GM12878 (cell line): ENCODE measurements around the gene ARPC5L. TPM values are rescaled to one million over a fixed set of nuclear protein-coding genes. Genes with fewer than 3 reads are reported as not detected.

Experiments used
- ATAC-seq: fragments of 200-7000 bp; cut with Tn5 transposase; 3 replicates; pipeline ENCODE4 v1.9.1; 2020; ENCODE audit warnings: mild to moderate bottlenecking, moderate library complexity
- BruUV-seq: library from RNA; stranded (reverse); fragments of 400-500 nt; replicated peaks from 2 replicates; lab custom pipeline; 2021; lab: Mats Ljungman, UMichigan
- CTCF ChIA-PET: fragments of 300-600 bp; sonication (Branson Sonifier 250); formaldehyde crosslinking; extraction: SDS; loops from one replicate; lab custom pipeline; 2021; ENCODE audit warnings: inconsistent platforms; lab: Yijun Ruan, JAX
- POLR2A ChIA-PET: fragments of 350-600 bp; formaldehyde crosslinking; extraction: SDS; loops from one replicate; lab custom pipeline; 2021; ENCODE audit warnings: inconsistent platforms; lab: Charles Lee
- RAD21 ChIA-PET: fragments of 300-600 bp; sonication (Branson Sonifier 250); formaldehyde crosslinking; loops from one replicate; lab custom pipeline; 2023; ENCODE audit warnings: antibody characterized with exemption; ENCODE audit not compliant: unreplicated experiment; lab: Charles Lee
- SMC1A ChIA-PET: fragments of 300-600 bp; sonication (Branson Sonifier 250); formaldehyde crosslinking; loops from one replicate; lab custom pipeline; 2023; ENCODE audit not compliant: unreplicated experiment, uncharacterized antibody; lab: Charles Lee
- DNase-seq: peaks from one replicate; pipeline ENCODE4 v3.0.0-alpha.2; 2011; ENCODE audit warnings: low read depth, low spot score
- FAIRE-seq: peaks from 3 replicates; lab custom pipeline; 2011; peaks lifted over from hg19 to GRCh38; lab: Jason Lieb, UNC
- H2AFZ ChIP-seq: 2 replicates; pipeline ENCODE4 v1.6.0; 2011; ENCODE audit warnings: low read depth, low read length, control low read depth; ENCODE audit not compliant: control insufficient read depth
- H3K27ac ChIP-seq: 2 replicates; pipeline ENCODE4 v1.5.1; 2011; ENCODE audit warnings: control low read depth; ENCODE audit not compliant: control insufficient read depth, insufficient read depth
- H3K27me3 ChIP-seq, 2 experiments: replicated peaks in 1 of 2; 2 replicates each; pipeline versions ENCODE4 v1.6.0 to v1.6.1; 2011; ENCODE audit warnings: low read length in 1 of 2; ENCODE audit not compliant: control insufficient read depth in 2 of 2, insufficient read depth in 2 of 2
- H3K36me3 ChIP-seq, 2 experiments: 2 replicates each; pipeline ENCODE4 v1.5.1; 2011; ENCODE audit warnings: low read length in 1 of 2; ENCODE audit not compliant: control insufficient read depth in 2 of 2, insufficient read depth in 2 of 2
- H3K4me1 ChIP-seq: 2 replicates; pipeline ENCODE4 v1.6.1; 2011; ENCODE audit warnings: mild to moderate bottlenecking, low read length, moderate library complexity, mixed read lengths; ENCODE audit not compliant: control insufficient read depth, insufficient read depth
- H3K4me2 ChIP-seq: 2 replicates; pipeline ENCODE4 v1.6.0; 2011; ENCODE audit warnings: control low read depth; ENCODE audit not compliant: control insufficient read depth, insufficient read depth
- H3K4me3 ChIP-seq: fragments of 200-600 bp; sonication (generic); 2 replicates; pipeline ENCODE4 v1.5.1; 2016
- H3K79me2 ChIP-seq: 2 replicates; pipeline ENCODE4 v1.6.0; 2011; ENCODE audit warnings: low read length; ENCODE audit not compliant: control insufficient read depth, insufficient read depth
- H3K9ac ChIP-seq: 2 replicates; pipeline ENCODE4 v1.8.0; 2011; ENCODE audit warnings: low read length, control low read depth, mixed read lengths; ENCODE audit not compliant: control insufficient read depth, insufficient read depth
- H3K9me3 ChIP-seq: replicated peaks from 3 replicates; pipeline ENCODE4 v1.5.1; 2011; ENCODE audit warnings: mild to moderate bottlenecking, low read length; ENCODE audit not compliant: control insufficient read depth, insufficient read depth
- H4K20me1 ChIP-seq: 2 replicates; pipeline ENCODE4 v1.6.0; 2011; ENCODE audit not compliant: control insufficient read depth, insufficient read depth
- BHLHE40 ChIP-seq, 2 experiments: fragments of 450-650 bp in 1 of 2; IDR thresholded peaks; 2 replicates each; pipeline ENCODE4 v1.6.1; 2011 to 2017; ENCODE audit warnings: low read depth in 2 of 2, borderline replicate concordance in 1 of 2, improper control_type of control experiment in 1 of 2, low read length in 1 of 2, mild to moderate bottlenecking in 1 of 2
- EED ChIP-seq: sonication (generic); IDR thresholded peaks from 2 replicates; pipeline ENCODE4 v1.6.1; 2016; ENCODE audit warnings: antibody characterized with exemption, low read depth
- FOXM1 ChIP-seq: IDR thresholded peaks from 2 replicates; pipeline ENCODE4 v1.6.1; 2012; ENCODE audit warnings: low read depth, mild to moderate bottlenecking, inconsistent platforms, low read length, moderate library complexity
- MXI1 ChIP-seq: fragments of 150-350 bp; IDR thresholded peaks from 2 replicates; pipeline ENCODE4 v1.6.1; 2011; ENCODE audit warnings: low read depth, mild to moderate bottlenecking, inconsistent platforms, low read length, improper control_type of control experiment
- POLR2A ChIP-seq: IDR thresholded peaks from 2 replicates; pipeline ENCODE4 v1.6.1; 2011; ENCODE audit warnings: low read depth, mild to moderate bottlenecking, low read length
- POLR2AphosphoS5 ChIP-seq: IDR thresholded peaks from 2 replicates; pipeline ENCODE4 v1.6.1; 2011; ENCODE audit warnings: mild to moderate bottlenecking, low read length, inconsistent platforms
- RB1 ChIP-seq: fragments of 450-650 bp; formaldehyde crosslinking; IDR thresholded peaks from 2 replicates; pipeline ENCODE4 v1.6.1; 2017; ENCODE audit warnings: mild to moderate bottlenecking, borderline replicate concordance
- WGBS: methylation state at CpG from one replicate; pipeline ENCODE4 v1.1.6; 2016; ENCODE audit warnings: low lambda C conversion rate; ENCODE audit not compliant: insufficient replicate concordance, insufficient coverage; ENCODE audit errors: missing lambda C conversion rate; 5-methylcytosine and 5-hydroxymethylcytosine counted together
- in situ Hi-C: fragments of 300-500 bp; cut with MboI; formaldehyde crosslinking; loops from 9 replicates; pipeline ENCODE4 v1.14.3; 2018; ENCODE audit warnings: mixed read lengths
- intact Hi-C: fragments of 100-400 bp; cut with micrococcal nuclease; formaldehyde crosslinking; loops from one replicate; pipeline ENCODE4 v1.14.2; 2022; ENCODE audit not compliant: unreplicated experiment
- polyA plus RNA-seq, 11 experiments: library from polyadenylated mRNA; depleted of rRNA in 4 of 11; unstranded in 6 of 11; stranded (reverse) in 5 of 11; fragments of >200 nt; fragmentation: Nextera tagmentation in 4 of 11; fragmentation: Illumina TruSeq in 1 of 11; extraction: Ambion mirVana in 4 of 11; extraction: Trizol in 1 of 11; gene quantifications; 1 replicate in 1 of 11; 2 replicates in 10 of 11; pipeline versions ENCODE4 v1.2.1 to v1.2.3, GENCODE V29; 2011 to 2016; ENCODE audit warnings: inconsistent platforms in 2 of 11, missing spikeins in 2 of 11, low read depth in 1 of 11
- total RNA-seq, 4 experiments: library from RNA; depleted of rRNA in 3 of 4; stranded (reverse); fragments of >200 nt in 3 of 4; fragmentation: Illumina TruSeq in 1 of 4; extraction: Trizol in 1 of 4; gene quantifications; 2 replicates each; pipeline versions ENCODE4 v1.2.1 to v1.2.3, GENCODE V29; 2013 to 2021

ARPC5L gene
- total and polyA plus RNA-seq, 10 of the 15 experiments (the other 5 are each of a cell fraction or from before 2014, with no cell fraction given): 42.3 to 207 (median 104) TPM

- Histone ChIP-seq H3K9me3 (no peaks in the 10 kb centered on the region), H3K4me3 (peak overlapping the region; percentile 95)
These were observed 1.9 kb upstream of the ARPC5L start for GRCh38 chr9:124859803-124860581.

More at GRCh38 chr9:124859803-124860581, 1.9 kb upstream of the ARPC5L start:
- TF ChIP-seq FOXM1 (no peak), POLR2A (peak; percentile 53), POLR2AphosphoS5 (peak; percentile 62), MXI1 (peak; percentile 61; the same call in 1 of the 2 replicates), BHLHE40 (IDR thresholded peaks at IDR 0.05; ENCODE audit: borderline replicate concordance in 1 of 2, low read depth in 2 of 2, low read length in 1 of 2) (peak; percentile 42 to 49; a peak in 3 of 4 replicates), EED (no peak), RB1 (no peak)
- WGBS: under 1% methylated on average over 10 of the region's 10 CpGs
- Histone ChIP-seq H2AFZ (no peak overlapping the region), H3K9ac (peak overlapping the region; percentile 99), H3K79me2 (peaks cover 40% of the 10 kb centered on the region), H3K27me3 (no peaks in the 10 kb centered on the region), H4K20me1 (peaks cover 18% of the 10 kb centered on the region), H3K36me3 (peaks cover 28 to 31% of the 10 kb centered on the region in 2 experiments; a peak in 3 of 4 replicates), H3K4me2 (peak overlapping the region; percentile 99), H3K27ac (peak overlapping the region; percentile 83), H3K4me1 (peaks cover 13% of the 10 kb centered on the region)
- in situ Hi-C loops: loop anchor here (5.0 to 25.0 kb wide), 2 partner anchors 243 to 1948 kb away; partner anchors contain the start of genes RC3H2 and ZBTB6
- ChIA-PET CTCF (interaction anchor here (0.5 to 26.5 kb wide), 7 partner anchors 8 to 512 kb away, joined by 3 to 575 read pairs (median 4); partner anchors contain the start of genes NR6A1 and OLFML2A), POLR2A (interaction anchor here (0.7 to 3.9 kb wide), 4 partner anchors 12 to 90 kb away, joined by 3 to 92 read pairs (median 22); partner anchors contain the start of gene NR6A1), RAD21 (interaction anchor here (1.5 to 4.1 kb wide), 3 partner anchors 10 to 87 kb away, joined by 3 to 29 read pairs (median 28); partner anchors contain the start of gene NR6A1), SMC1A (interaction anchor here (0.8 to 5.1 kb wide), 6 partner anchors 11 to 366 kb away, joined by 3 to 37 read pairs (median 4); partner anchors contain the start of gene NR6A1)
- no peak for DNase-seq
- FAIRE-seq: peak; percentile 57
- no peak for ATAC-seq
- BruUV-seq: no TSS peak
- intact Hi-C loops: loop anchor here (5.0 to 10.0 kb wide), 3 partner anchors 382 to 775 kb away; partner anchors contain the start of gene HSPA5
